ENCODE results near the gene MARK1. TPM values are rescaled to one million over a fixed set of nuclear protein-coding genes. Genes with fewer than 3 reads are reported as not detected.

MARK1 gene
- total RNA-seq, 1 donor from 2014 or later: 105 TPM

- no peak for DNase-seq
- Mint-ChIP-seq H3K9me3 (ENCODE audit: unreplicated experiment) (peaks cover 12% of the 10 kb centered on the region), H3K4me1 (ENCODE audit: low read depth, unreplicated experiment) (no peaks in the 10 kb centered on the region), H3K36me3 (ENCODE audit: unreplicated experiment) (peaks cover 11% of the 10 kb centered on the region), H3K4me3 (ENCODE audit: unreplicated experiment) (no peak overlapping the region), H3K27ac (ENCODE audit: unreplicated experiment) (no peak overlapping the region), H3K27me3 (ENCODE audit: unreplicated experiment) (peaks cover 2% of the 10 kb centered on the region)
- no peak for TF ChIP-seq CTCF (IDR thresholded peaks at IDR 0.05; ENCODE audit: partially characterized antibody, unreplicated experiment)
Measured at GRCh38 chr1:220628431-220628830, 100.5 kb downstream of the MARK1 start.

- Mint-ChIP-seq H3K27ac (ENCODE audit: unreplicated experiment) (peak overlapping the region; percentile 2), H3K9me3 (ENCODE audit: unreplicated experiment) (peaks cover 12% of the 10 kb centered on the region), H3K4me3 (ENCODE audit: unreplicated experiment) (no peak overlapping the region), H3K27me3 (ENCODE audit: unreplicated experiment) (peaks cover 2% of the 10 kb centered on the region), H3K36me3 (ENCODE audit: unreplicated experiment) (peaks cover 11% of the 10 kb centered on the region), H3K4me1 (ENCODE audit: low read depth, unreplicated experiment) (no peaks in the 10 kb centered on the region)
- TF ChIP-seq CTCF (IDR thresholded peaks at IDR 0.05; ENCODE audit: partially characterized antibody, unreplicated experiment): no peak
- no peak for DNase-seq
Measured at GRCh38 chr1:220631238-220631815, 103.4 kb downstream of the MARK1 start.

GRCh38 chr1:220637759-220638158 lies 109.8 kb downstream of the MARK1 start:
- no peaks in the 10 kb centered on the region for H3K4me1 Mint-ChIP-seq (ENCODE audit: low read depth, unreplicated experiment)

GRCh38 chr1:220642285-220642684 lies 114.3 kb downstream of the MARK1 start:
- Mint-ChIP-seq H3K4me1 (ENCODE audit: low read depth, unreplicated experiment) (peaks cover 3% of the 10 kb centered on the region), H3K9me3 (ENCODE audit: unreplicated experiment) (peaks cover 10% of the 10 kb centered on the region), H3K27me3 (ENCODE audit: unreplicated experiment) (peaks cover 3% of the 10 kb centered on the region), H3K4me3 (ENCODE audit: unreplicated experiment) (no peak overlapping the region), H3K27ac (ENCODE audit: unreplicated experiment) (no peak overlapping the region), H3K36me3 (ENCODE audit: unreplicated experiment) (peaks cover 46% of the 10 kb centered on the region)
- no peak for DNase-seq
- no peak for TF ChIP-seq CTCF (IDR thresholded peaks at IDR 0.05; ENCODE audit: partially characterized antibody, unreplicated experiment)

More at GRCh38 chr1:220637759-220638158, 109.8 kb downstream of the MARK1 start:
- Mint-ChIP-seq H3K36me3 (ENCODE audit: unreplicated experiment) (peaks cover 12% of the 10 kb centered on the region), H3K4me3 (ENCODE audit: unreplicated experiment) (no peak overlapping the region), H3K9me3 (ENCODE audit: unreplicated experiment) (no peaks in the 10 kb centered on the region), H3K27ac (ENCODE audit: unreplicated experiment) (no peak overlapping the region), H3K27me3 (ENCODE audit: unreplicated experiment) (peaks cover under 1% of the 10 kb centered on the region)
- no peak for TF ChIP-seq CTCF (IDR thresholded peaks at IDR 0.05; ENCODE audit: partially characterized antibody, unreplicated experiment)
- DNase-seq: no peak

GRCh38 chr1:220652995-220653394 lies 125.1 kb downstream of the MARK1 start:
- Mint-ChIP-seq H3K27me3 (ENCODE audit: unreplicated experiment) (peaks cover 13% of the 10 kb centered on the region), H3K27ac (ENCODE audit: unreplicated experiment) (peak overlapping the region; percentile 96), H3K4me1 (ENCODE audit: low read depth, unreplicated experiment) (peaks cover 44% of the 10 kb centered on the region), H3K9me3 (ENCODE audit: unreplicated experiment) (peaks cover 15% of the 10 kb centered on the region), H3K36me3 (ENCODE audit: unreplicated experiment) (peaks cover 11% of the 10 kb centered on the region), H3K4me3 (ENCODE audit: unreplicated experiment) (no peak overlapping the region)
- peak; percentile 91 for DNase-seq
- TF ChIP-seq CTCF (IDR thresholded peaks at IDR 0.05; ENCODE audit: partially characterized antibody, unreplicated experiment): no peak

All from glutamatergic neuron (in vitro differentiated cells).